SKM-1 (cell line): ENCODE results near the gene NRXN3.
"Not testable (repeated sequence)": the region's sequence is repeated elsewhere in the genome, so short reads cannot be mapped to it uniquely, and the experiment has no call there.

Experiments used
- DNase-seq: peaks from one replicate; lab custom pipeline; 2025; ENCODE audit not compliant: unreplicated experiment; lab: John Stamatoyannopoulos, UW

Gene NRXN3

DNA sequence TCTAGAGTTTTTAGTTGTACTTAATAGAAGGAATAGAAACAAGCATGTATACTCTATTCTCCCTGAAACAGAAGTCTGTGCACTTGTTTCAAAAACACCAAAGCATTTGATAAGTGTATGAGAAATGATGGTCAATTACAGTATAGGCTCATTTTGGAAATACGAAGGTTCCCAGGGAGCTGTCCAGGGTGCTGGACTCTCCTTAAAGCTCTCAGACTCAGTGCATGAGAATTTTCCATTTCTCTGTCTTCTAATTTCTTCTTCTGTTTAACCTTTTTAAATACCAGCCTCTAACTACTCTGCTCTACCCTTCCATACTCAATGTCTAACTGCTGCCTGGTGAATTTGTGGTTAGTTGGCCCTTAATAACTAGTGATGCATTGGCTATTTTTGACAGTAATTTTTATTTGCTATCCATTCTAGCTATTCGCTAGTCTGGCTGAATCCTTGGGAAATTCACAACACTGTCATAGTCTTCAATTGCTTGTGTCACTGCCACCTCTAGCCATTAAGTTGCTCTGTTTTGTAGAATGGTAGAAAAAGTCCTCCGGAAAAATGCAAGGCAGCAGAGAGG, 229.2 kb downstream of the NRXN3 start:
- no peak for DNase-seq

DNA sequence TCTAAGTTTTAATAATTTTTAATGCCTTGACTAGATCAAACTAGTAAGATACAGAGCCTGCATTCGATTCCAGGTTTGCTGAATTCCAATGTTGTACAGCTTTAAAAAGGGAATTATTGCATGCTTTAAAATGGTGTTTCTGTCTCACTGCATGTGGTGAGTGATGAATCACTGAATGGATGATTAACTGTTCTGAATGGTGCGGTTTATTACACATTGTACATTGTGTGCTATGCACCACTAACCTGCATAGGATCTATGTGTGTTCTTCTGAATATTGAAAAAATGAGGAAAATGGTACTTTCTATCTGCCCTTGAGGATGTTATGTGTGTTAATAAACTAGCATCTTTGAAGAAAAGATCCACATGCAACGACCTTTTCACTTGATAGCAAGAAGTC, 231.7 kb downstream of the NRXN3 start:
- no peak for DNase-seq

DNA sequence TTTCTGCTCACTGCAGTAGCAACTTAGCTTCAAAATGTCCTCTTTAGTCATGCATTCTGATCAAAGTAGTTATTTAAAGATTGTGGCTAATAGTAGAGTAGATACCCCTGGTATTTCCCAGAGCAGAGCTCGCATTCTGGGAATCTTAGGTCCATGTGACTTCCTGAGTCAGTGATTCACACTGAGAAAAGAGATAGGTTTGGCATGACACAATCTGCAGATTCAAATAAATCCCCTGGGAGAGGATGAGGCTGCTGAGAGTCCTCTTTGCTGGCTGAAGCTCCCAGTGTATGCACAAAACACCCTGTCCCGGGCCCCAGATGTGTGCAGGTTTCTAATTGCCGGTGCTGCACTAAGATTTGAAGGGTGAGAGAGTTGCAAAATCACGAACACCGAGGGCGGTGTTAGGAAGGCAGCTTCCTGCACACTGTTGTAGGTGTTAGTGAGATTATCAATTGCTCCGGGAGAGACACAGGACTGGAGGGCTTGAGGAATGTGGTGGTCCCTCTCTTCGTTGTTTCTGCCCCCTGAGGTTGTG, 233.2 kb downstream of the NRXN3 start:
- DNase-seq: no peak

DNA sequence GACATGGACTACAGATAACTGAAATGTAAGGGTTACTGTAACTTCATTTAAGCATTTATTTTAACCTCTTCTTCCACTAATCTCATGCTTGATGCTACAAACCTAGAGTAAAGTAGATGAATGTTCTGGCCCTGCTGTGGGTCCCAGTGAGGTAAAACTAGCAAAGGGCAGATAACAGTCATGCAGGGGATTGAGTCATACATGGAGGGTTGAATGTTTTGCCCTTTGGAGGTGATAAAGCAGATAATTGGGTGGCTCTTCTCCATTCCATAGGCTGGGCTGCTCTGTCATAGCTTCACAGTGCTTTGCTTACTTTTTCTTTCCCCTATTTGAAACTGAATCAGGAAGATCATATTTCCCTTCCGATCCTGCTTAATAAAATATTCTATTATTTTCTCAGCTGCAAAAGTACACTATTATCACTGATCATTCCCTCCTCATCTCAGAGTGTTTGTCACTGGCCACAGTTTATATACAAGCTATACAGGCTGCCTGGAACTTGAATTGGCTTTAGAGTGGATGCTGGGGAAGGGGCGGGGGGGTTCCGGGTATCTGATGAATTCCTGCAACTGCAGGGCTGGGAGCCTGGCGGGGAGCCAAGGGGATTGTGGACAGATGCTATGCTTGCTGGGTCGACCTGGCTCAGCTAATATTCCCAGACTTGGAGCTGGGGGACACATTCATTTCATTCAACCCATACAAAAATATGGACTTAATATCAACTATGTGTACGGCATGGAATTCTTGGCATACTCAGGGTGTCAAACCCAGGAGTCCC, 235.1 kb downstream of the NRXN3 start:
- no peak for DNase-seq

DNA sequence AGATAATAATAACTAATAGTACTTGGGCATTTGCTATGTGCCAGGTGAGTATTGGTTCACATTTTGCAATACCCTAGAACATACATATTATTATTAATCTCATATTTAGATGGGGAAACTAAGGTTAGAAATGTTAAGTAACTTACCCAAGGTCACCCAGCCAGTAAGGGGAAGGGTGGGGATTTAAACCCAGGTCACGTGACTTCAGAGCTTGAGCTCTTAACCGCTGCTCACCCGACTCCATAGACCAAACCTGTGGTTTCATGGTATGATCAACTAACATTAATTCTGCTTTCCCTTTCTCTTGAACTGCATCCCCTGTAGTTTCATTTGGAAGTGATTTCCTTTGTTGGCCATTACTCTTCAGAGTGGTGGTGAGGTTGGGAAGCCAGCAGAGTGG, 242.3 kb downstream of the NRXN3 start:
- DNase-seq: no peak

DNA sequence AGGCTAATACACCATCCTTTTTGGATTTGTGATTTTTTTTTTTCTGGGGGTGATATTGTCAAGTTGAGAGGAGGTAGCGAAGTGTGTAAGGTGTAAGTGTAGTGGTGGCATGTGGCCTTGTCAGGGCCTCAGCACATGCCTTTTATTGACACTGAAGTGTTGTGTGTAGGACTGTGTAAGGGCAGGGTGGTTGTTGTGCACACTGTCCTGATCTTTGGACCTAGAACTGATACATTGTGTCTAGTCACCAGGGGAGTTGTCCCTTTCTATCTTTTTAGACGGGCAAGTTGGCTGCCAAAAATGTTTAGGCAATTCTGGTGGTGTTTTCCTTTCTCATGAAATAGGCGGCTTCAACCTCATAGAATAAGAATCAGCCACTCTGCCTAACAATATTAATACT, 244.0 kb downstream of the NRXN3 start:
- DNase-seq: no peak

DNA sequence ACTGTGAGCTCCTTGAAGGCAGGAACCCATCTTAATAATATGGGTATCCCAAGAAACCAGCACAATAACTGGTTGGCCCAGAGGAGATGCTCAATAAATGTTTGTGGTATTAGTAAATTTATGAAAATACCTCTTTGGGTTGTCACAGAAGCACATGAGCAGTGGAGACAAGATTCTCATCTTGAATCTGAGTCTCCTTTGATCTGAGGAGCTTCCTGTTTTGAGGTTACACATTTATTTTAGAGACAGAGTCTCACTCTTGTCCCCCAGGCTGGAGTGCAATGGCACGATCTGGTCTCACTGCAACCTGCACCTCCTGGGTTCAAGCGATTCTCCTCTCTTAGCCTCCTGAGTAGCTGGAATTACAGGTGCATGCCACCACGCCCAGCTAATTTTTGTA, 247.4 kb downstream of the NRXN3 start:
- no peak for DNase-seq

DNA sequence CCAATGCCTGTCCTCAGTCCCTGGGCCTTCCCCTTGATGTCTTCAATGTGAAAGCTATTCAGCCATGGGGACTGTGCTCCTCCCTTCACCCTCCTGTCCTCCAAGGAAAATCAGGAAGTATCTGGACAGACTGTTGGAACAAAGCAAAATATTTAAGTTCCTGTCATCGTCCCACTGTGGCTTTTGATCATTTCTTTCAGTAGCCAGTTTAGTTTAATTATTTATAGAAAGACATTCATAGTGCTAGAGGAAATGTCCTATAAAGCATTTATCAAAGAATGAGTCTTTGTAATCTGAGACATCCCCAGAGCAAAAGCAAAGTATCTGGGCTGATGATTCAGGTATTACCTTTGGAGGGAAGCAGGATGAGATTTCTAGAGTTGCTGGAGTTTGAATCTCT, 254.1 kb downstream of the NRXN3 start:
- no peak for DNase-seq

DNA sequence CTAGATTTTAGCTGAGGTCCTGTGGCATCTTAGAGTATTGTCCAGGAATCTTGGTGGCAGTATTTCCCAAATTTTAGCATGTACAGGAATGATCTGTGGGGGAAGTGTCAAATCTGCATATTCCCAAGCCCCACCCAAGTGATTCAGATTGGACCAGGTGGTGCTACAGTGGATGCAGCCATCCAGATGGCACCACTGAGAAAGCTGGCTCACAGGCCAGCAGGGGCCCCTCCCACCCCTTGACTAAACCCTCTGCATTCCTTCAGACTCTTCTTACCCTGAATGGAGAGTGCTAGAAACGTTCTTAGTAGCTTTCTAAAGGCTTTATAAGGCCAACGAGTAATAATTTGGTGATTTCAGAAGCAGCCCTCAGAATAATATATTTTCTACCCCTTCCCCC, 255.2 kb downstream of the NRXN3 start:
- DNase-seq: no peak

DNA sequence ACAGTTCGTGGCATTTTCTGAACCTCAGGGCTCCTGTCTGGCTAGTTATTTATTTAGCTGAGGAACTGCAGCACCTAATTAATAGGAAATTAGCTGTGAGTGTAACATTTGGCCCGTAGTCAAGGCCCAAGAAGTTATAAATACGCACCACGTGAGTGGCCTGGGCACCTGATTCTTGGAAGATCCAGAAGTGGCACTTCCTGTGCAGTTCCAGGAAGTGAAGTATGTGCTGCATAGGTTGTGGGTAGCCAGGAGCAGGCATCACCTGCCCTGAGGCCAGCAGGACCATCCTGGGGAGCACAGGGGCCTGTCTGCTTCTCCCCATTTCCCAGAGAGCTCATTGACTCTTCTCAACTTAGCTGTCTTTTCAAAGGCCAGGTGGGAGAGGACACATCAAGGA, 255.6 kb downstream of the NRXN3 start:
- no peak for DNase-seq

DNA sequence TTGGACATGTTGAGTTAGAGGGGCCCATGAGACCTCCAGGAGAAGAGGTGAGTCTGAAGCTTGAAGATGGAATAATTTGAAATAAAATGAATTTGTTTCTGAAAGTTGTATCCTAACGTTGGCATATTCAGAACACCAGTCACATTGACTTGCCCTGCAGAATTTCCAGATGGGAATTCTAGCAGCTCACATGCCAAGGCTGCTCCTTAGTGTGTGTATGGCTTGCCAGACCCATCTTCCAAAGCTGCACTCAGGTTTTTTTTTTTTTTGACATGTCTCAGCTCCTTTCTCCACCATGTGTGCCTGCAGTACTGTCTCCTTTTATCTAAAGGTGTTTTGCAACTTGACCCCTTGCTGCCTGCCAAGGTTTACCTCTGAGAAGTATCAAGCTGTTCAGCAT, 261.9 kb downstream of the NRXN3 start:
- no peak for DNase-seq

DNA sequence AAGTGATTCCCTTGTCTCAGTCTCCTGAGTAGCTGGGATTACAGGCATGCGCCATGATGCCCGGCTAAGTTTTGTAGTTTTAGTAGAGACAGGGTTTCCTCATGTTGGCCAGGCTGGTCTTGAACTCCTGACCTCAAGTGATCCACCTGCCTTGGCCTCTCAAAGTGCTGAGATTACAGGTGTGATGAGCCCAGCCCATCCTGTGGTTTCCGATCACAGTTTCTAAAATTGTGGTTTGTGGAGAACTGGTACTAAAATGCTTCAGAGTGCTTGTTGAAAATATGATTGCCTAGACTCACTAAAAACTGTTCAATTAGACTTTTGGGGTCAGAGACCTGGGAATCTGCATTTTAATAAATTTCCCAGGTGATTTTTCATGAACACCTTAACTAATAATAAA, 267.3 kb downstream of the NRXN3 start:
- not testable (repeated sequence) for DNase-seq

DNA sequence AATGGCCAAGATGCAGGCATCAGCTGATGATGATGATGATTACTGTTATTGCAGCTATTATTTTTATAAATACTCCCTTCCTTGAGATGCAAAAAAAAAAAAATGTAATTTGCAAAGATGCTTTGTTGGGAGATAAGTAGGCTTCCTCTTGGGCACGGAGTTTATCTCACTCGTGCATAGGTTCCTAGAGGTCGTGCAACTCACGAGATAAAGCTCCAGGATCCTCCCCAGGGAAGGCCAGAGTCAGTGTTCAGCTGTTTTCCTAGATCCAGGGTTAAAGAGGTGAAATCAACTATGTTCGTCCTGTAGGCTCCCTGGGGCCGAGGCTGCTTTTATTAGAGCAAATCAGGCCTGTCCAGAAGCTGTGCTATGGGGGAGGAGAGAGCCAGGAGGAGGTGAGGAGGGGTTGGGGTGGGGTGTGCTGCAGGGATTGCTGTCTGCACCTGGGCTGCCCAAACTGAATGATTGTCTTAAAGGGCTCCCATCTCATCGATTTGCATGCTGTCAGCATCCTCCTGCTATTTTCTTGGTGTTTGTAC, 270.3 kb downstream of the NRXN3 start:
- DNase-seq: no peak

DNA sequence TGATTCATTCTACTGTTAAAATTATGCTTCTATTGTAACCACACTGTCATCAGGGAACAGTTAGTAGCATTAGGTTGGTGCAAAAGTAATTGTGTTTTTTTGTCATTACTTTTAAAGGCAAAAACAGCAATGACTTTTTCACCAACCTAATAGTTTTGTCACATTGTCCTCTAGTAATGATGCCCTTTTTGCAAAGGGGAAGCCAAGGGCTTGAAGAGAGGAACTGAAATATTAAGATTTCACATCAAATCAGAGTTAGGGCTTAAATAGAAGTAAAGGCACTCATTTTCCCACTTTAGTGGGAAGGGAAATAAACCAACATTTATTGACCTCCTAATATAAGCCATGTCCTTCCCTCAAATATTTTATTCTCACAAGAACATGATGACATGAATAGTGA, 273.7 kb downstream of the NRXN3 start:
- no peak for DNase-seq

DNA sequence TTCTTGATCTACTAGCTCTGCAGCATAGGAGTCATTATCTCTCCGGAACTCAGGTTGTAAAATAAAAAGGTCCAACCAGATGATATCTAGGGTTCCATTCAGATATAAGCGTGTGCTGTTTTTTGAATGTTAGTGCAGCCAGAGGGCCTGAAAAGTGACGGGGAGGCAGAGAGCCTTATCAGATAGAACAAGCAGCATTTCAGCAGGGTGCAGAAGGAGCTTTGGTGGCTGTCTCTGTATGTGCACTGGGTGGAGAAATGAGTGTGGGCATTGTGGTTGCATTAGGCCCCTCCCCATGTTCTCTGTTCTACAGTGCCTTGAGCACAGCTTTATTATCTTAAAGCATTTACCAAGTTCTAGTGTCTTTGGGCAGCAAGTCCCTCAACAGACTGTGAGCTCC, 275.1 kb downstream of the NRXN3 start:
- DNase-seq: no peak

DNA sequence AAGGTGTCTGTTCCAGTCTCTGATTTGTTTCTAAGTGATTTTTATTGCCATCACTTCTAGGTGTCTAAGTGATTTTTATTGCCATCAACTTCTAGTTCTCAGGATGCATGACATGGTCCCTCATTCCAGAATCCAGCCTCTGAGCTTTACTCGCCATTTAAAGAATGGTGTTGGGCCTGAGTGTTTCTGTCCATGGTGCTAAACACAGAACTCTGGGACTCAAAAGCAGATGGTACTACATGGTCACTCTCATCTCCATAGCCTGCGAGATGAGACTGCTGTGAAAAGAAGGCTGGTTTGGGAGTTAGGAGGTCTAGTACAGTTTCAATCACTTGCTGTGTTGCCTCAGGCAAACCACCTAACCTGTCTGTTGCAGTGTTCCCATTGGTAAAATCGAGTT, 276.6 kb downstream of the NRXN3 start:
- DNase-seq: no peak

DNA sequence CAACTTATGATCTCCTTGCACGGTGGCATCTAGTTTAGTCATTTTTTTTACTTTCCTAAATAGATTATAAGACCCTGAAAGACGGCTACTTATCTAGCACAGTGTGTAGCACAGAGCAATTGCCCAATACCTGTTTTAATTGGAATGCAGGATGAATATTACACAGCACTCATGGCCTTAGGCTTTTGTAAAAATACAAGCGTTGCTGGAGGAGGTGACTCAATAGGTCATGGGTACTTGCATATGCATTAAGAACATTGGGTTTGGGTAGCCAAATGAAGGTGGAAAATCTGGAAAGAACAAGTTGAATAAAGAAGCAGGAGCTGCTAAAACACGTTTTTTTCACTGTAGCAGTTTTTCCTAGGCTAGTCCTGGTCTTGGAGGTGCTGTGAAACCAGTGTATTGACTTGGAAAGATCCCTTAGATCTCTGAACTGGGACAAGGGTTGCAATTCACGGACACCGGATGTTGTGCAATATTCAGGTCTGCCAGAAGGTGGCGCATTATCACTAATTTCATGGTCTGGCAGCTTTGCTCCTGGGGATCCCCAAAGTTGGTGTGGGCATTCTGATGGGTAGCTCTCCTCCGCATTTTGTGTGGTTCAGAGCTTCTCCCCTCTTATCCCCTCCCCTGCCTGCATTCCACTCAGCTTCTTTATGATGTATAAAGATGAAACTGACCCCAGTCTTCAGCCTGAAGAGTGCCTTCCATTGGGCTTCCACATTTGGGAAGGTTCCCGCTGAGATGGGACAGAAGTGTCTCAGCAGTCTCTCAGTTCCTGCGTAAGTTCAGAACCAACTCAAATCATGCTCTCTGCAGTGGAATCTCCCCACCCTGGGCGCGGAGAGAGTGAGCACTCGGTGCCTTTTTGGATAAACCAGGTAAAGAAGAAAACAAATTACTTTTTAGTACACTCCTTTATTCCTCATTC, 278.3 kb downstream of the NRXN3 start:
- peak; percentile 4 for DNase-seq

DNA sequence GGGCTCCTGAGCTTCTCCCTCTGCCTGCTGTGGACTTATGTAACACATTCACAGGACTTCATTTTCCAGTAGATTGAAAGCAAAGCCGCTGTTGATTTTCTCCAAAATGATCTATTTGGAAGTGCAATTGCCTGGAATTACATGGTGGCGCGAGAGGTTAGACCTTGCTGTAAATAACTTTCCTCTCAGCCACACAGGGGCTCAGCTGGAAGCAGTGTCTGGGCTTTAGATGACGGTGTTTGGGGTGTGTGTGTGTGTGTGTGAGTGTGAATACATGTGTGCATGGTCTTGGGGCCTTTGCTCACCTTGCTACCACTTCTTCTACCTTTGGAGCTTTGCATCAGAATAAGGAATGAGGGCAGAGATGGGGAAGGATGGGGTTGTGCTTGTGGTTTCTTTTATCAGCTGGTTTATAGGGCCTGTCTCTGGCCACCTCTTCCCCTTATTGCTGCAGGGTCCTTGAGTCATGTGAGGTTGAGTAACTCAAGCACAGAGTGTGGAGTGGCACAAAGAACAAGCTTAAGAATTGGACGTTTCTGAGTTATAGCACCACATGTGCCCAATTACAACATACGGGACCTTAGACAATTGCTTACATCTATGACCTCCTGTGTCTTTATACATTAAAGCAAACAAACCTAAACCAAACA, 280.6 kb downstream of the NRXN3 start:
- DNase-seq: no peak

DNA sequence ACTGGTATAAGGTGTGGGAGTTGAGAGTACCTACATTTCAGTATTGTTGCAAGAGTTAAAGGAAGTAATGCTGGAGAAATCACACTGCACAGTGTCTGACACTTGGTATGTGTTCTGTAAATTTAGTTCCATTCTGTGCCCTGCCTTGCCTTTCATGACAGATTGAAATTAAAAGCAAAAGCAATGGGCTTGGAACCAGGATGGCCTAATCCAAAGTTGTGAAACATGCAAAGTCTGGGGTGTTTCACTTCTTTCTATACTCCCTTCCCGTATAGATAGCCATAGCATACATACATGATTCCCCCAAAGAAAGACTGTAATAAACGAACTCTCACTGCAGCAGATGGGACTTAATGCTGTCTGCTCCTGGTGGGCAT, 281.1 kb downstream of the NRXN3 start:
- no peak for DNase-seq

DNA sequence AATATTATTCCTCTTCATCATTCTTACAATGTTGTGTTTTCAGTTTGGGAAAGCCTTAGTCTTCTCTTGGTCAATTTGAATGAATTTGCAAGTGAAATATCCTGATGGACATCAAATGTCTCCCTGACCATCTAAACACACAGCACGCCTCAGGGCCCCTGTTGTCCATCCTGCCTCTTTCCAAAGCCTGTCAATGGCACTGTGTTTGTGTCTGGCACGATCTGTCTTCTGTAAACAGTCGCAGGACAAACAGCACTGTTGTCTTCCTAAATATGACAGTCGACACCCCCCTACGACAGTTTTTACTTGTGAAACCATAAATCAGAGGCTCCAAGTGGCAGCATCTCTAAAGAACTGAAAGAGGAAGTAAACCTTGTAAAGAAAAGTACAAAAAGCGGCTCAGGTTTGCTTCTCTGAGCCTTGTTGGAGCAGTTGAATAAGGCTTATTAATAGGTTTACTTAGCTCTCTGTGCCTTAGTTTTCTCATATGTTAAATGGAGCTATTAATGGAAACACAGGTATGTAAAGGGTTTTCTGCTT, 285.8 kb downstream of the NRXN3 start:
- DNase-seq: no peak

DNA sequence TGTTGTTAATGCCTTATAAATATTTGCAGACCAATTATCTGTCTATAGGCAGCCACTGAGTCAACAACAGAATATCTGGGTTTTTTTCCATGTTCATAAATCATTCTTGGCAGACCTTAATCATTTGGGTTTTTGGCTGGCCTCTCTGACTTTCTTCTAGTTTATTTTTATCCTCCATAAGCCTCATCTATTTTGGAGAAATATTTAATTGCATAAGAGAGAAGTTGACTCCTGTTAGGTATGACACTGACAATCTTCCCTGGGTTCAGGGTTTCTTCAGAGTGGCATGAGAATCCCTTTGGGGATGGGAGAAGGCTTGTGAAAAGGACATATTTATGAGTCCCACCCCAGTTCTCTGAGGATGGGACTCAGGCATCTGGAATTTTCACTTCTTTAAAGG, 299.8 kb downstream of the NRXN3 start:
- DNase-seq: no peak
